ENCODE data around the gene PEX10.

- TF ChIP-seq EZH2phosphoT487 (IDR thresholded peaks at IDR 0.05; ENCODE audit: borderline replicate concordance), result no peak
- no peak for TF ChIP-seq CTCF (conservative IDR thresholded peaks at IDR 0.05; ENCODE audit: low read length)
Observed at GRCh38 chr1:2354511-2355372, 57.6 kb downstream of the PEX10 start.

Data from Loucy (cell line).